A549 (cell line): ENCODE measurements around the gene ANXA3. TPM values are rescaled to one million over a fixed set of nuclear protein-coding genes. Genes with fewer than 3 reads are reported as not detected.

Experiments
- ATAC-seq, 2 experiments: fragments of 200-7000 bp in 1 of 2; fragments of >200 bp in 1 of 2; cut with Nextera tagmentation in 1 of 2; cut with Tn5 transposase in 1 of 2; 3 replicates each; pipeline versions ENCODE4 v1.8.0 to v1.9.1; 2018 to 2020; ENCODE audit warnings: mild to moderate bottlenecking in 1 of 2, moderate library complexity in 1 of 2
- CTCF ChIA-PET: fragments of 300-600 bp; sonication (Branson Sonifier 250); formaldehyde crosslinking; extraction: SDS; loops from one replicate; lab custom pipeline; 2021; ENCODE audit warnings: antibody characterized with exemption, inconsistent platforms; lab: Yijun Ruan, JAX
- POLR2A ChIA-PET: fragments of 350-600 bp; formaldehyde crosslinking; extraction: SDS; loops from one replicate; lab custom pipeline; 2021; ENCODE audit warnings: antibody characterized with exemption, inconsistent platforms; lab: Yijun Ruan, JAX
- DNase-seq, 2 experiments: peaks; one replicate each; pipeline versions ENCODE4 v3.0.0 to v3.0.0-alpha.2; 2011 to 2016; ENCODE audit warnings: low read depth in 1 of 2, low spot score in 1 of 2
- FAIRE-seq: peaks from 2 replicates; lab custom pipeline; 2011; peaks lifted over from hg19 to GRCh38; lab: Jason Lieb, UNC
- H3K27ac ChIP-seq, 2 experiments: fragments of >200 bp; sonication (Bioruptor Twin); formaldehyde crosslinking; 3 replicates each; pipeline ENCODE4 v1.5.1; 2016 to 2017
- H3K4me1 ChIP-seq: fragments of >200 bp; sonication (Bioruptor Twin); formaldehyde crosslinking; 3 replicates; pipeline ENCODE4 v1.6.1; 2016
- H3K4me2 ChIP-seq: fragments of >200 bp; sonication (Bioruptor Twin); formaldehyde crosslinking; 3 replicates; pipeline ENCODE4 v1.6.1; 2016
- H3K4me3 ChIP-seq: fragments of >200 bp; sonication (Bioruptor Twin); formaldehyde crosslinking; 3 replicates; pipeline ENCODE4 v1.5.1; 2016
- H3K9me3 ChIP-seq: fragments of >200 bp; sonication (Bioruptor Twin); formaldehyde crosslinking; 3 replicates; pipeline ENCODE4 v1.6.1; 2016
- BHLHE40 ChIP-seq: IDR thresholded peaks from 2 replicates; pipeline ENCODE4 v1.6.1; 2012; ENCODE audit warnings: low read depth, low read length, inconsistent platforms
- CHD2 ChIP-seq: fragments of 150-350 bp; IDR thresholded peaks from 2 replicates; pipeline ENCODE4 v1.6.1; 2014; ENCODE audit warnings: low read length; ENCODE audit not compliant: partially characterized antibody
- CHD4 ChIP-seq: fragments of 200-600 bp; sonication (generic); IDR thresholded peaks from 2 replicates; pipeline ENCODE4 v1.6.1; 2016; ENCODE audit warnings: antibody characterized with exemption, mild to moderate bottlenecking, borderline replicate concordance
- E2F6 ChIP-seq: IDR thresholded peaks from 2 replicates; pipeline ENCODE4 v1.6.1; 2012; ENCODE audit warnings: low read depth, borderline replicate concordance
- ELK1 ChIP-seq: fragments of 150-350 bp; IDR thresholded peaks from 2 replicates; pipeline ENCODE4 v1.6.1; 2014; ENCODE audit warnings: low read depth, mild to moderate bottlenecking, low read length
- ESRRA ChIP-seq: fragments of 150-350 bp; IDR thresholded peaks from 2 replicates; pipeline ENCODE4 v1.6.1; 2014; ENCODE audit warnings: mild to moderate bottlenecking, low read length, borderline replicate concordance
- FOXS1 ChIP-seq: fragments of 250-450 bp; sonication (Bioruptor Pico); IDR thresholded peaks from 2 replicates; pipeline ENCODE4 v1.5.0; 2020; ENCODE audit warnings: mild to moderate bottlenecking, moderate library complexity
- HDAC2 ChIP-seq: fragments of 200-600 bp; sonication (generic); IDR thresholded peaks from 2 replicates; pipeline ENCODE4 v1.6.1; 2016
- HES2 ChIP-seq: fragments of >200 bp; sonication (Bioruptor Twin); formaldehyde crosslinking; IDR thresholded peaks from 2 replicates; pipeline ENCODE4 v1.6.1; 2016
- HEYL ChIP-seq: fragments of 250-450 bp; sonication (Bioruptor Pico); IDR thresholded peaks from 2 replicates; pipeline ENCODE4 v1.8.0; 2021; ENCODE audit warnings: mild to moderate bottlenecking, moderate library complexity
- HOXA7 ChIP-seq: fragments of 250-450 bp; sonication (Bioruptor Pico); IDR thresholded peaks from 2 replicates; pipeline ENCODE4 v1.5.0; 2020; ENCODE audit warnings: mild to moderate bottlenecking, moderate library complexity
- HOXB13 ChIP-seq: fragments of 250-450 bp; sonication (Bioruptor Pico); IDR thresholded peaks from 2 replicates; pipeline ENCODE4 v1.5.0; 2020; ENCODE audit warnings: low read depth, mild to moderate bottlenecking, moderate library complexity
- NFE2L2 ChIP-seq: fragments of 150-350 bp; conservative IDR thresholded peaks from 2 replicates; pipeline ENCODE4 v1.6.1; 2014; ENCODE audit warnings: low read length
- NPAS2 ChIP-seq: fragments of 250-450 bp; sonication (Bioruptor Pico); IDR thresholded peaks from 2 replicates; pipeline ENCODE4 v1.8.0; 2022; ENCODE audit warnings: mild to moderate bottlenecking, moderate library complexity, borderline replicate concordance
- POLR2AphosphoS2 ChIP-seq: conservative IDR thresholded peaks from 2 replicates; pipeline ENCODE4 v1.6.1; 2012; ENCODE audit warnings: low read length, improper control_type of control experiment, inconsistent platforms
- RARB ChIP-seq: fragments of 250-450 bp; sonication (Bioruptor Pico); IDR thresholded peaks from 2 replicates; pipeline ENCODE4 v1.8.0; 2021; ENCODE audit warnings: mild to moderate bottlenecking, moderate library complexity
- RCOR1 ChIP-seq: fragments of 150-350 bp; IDR thresholded peaks from 2 replicates; pipeline ENCODE4 v1.6.1; 2014; ENCODE audit warnings: antibody characterized with exemption, low read length, low read depth
- SREBF2 ChIP-seq: fragments of 450-650 bp; IDR thresholded peaks from 2 replicates; pipeline ENCODE4 v1.6.1; 2014; ENCODE audit warnings: mild to moderate bottlenecking, moderate library complexity
- TP53 ChIP-seq: fragments of 250-450 bp; sonication (Bioruptor Pico); IDR thresholded peaks from 2 replicates; pipeline ENCODE4 v1.5.0; 2021; ENCODE audit warnings: mild to moderate bottlenecking, moderate library complexity
- ZC3H11A ChIP-seq: fragments of 450-650 bp; IDR thresholded peaks from 2 replicates; pipeline ENCODE4 v1.6.1; 2014; ENCODE audit warnings: antibody characterized with exemption, mild to moderate bottlenecking
- ZFP36 ChIP-seq: fragments of 450-650 bp; IDR thresholded peaks from 2 replicates; pipeline ENCODE4 v1.6.1; 2014; ENCODE audit warnings: borderline replicate concordance; ENCODE audit not compliant: partially characterized antibody
- WGBS: methylation state at CpG from one replicate; pipeline ENCODE4 v1.1.6; 2017; ENCODE audit errors: missing lambda C conversion rate; 5-methylcytosine and 5-hydroxymethylcytosine counted together
- polyA plus RNA-seq, 4 experiments: library from polyadenylated mRNA; depleted of rRNA in 3 of 4; stranded (reverse); fragments of >200 nt; fragmentation: RNase III in 1 of 4; extraction: RNeasy Plus Mini Kit Qiagen cat#74134 plus additional on column Dnase treatment in 1 of 4; gene quantifications; 2 replicates in 3 of 4; 3 replicates in 1 of 4; pipeline ENCODE4 v1.2.3, GENCODE V29; 2011 to 2017

ANXA3 gene
- polyA plus RNA-seq, 2 of the 4 experiments (the other 2 are of a cell fraction) = 126 to 134 TPM

GRCh38 chr4:78510681-78511080 lies 40.9 kb upstream of the ANXA3 start (continued):
- TF ChIP-seq RARB (CRISPR knock-in tag) = no peak

- H3K4me2 ChIP-seq = no peak overlapping the region
- H3K9me3 ChIP-seq = no peaks in the 10 kb centered on the region
- ChIA-PET POLR2A (no interaction called here), CTCF (interaction anchor here (0.9 to 1.6 kb wide), 2 partner anchors 453 to 552 kb away, joined by 3 to 8 read pairs; no protein-coding TSS in a partner anchor)
- H3K27ac ChIP-seq = no peak overlapping the region
- DNase-seq (no peak), FAIRE-seq (no peak), ATAC-seq (no peak)
- no peaks in the 10 kb centered on the region for H3K4me1 ChIP-seq
- no peak overlapping the region for H3K4me3 ChIP-seq
- 54% methylated on average over 3 of the region's 3 CpGs for WGBS
- TF ChIP-seq FOXS1 = no peak
- no peak for TF ChIP-seq E2F6
- TF ChIP-seq ELK1 = no peak
- no peak for TF ChIP-seq ZC3H11A
- no peak for TF ChIP-seq HES2
- no peak for TF ChIP-seq SREBF2
Observed at GRCh38 chr4:78512357-78512920, 39.1 kb upstream of the ANXA3 start.

- H3K4me2 ChIP-seq = no peak overlapping the region
- H3K4me1 ChIP-seq = no peaks in the 10 kb centered on the region
- POLR2A ChIA-PET = no interaction called here
- no peak overlapping the region for H3K4me3 ChIP-seq
- no peak for FAIRE-seq
- no peak for DNase-seq
- TF ChIP-seq HOXB13 (CRISPR knock-in tag) (no peak), NPAS2 (CRISPR knock-in tag) (no peak), HDAC2 (no peak), CHD2 (no peak), HOXA7 (CRISPR knock-in tag) (no peak), BHLHE40 (no peak), NFE2L2 (no peak), ZFP36 (no peak), RCOR1 (no peak), HES2 (no peak), POLR2AphosphoS2 (no peak), RARB (CRISPR knock-in tag) (no peak), TP53 (CRISPR knock-in tag) (no peak), HEYL (CRISPR knock-in tag) (no peak), CHD4 (no peak), ESRRA (no peak), SREBF2 (no peak)
- no peak for ATAC-seq
- WGBS = 61% methylated on average over 3 of the region's 3 CpGs
- CTCF ChIA-PET = interaction anchor here (0.9 to 1.6 kb wide), 2 partner anchors 454 to 553 kb away, joined by 3 to 8 read pairs; no protein-coding TSS in a partner anchor
- no peak overlapping the region for H3K27ac ChIP-seq
- H3K9me3 ChIP-seq = no peaks in the 10 kb centered on the region
Observed at GRCh38 chr4:78513411-78513975, 38.1 kb upstream of the ANXA3 start.
